HG03039 (cell line): ENCODE results near the gene CDX1.
"Not testable (repeated sequence)": the region's sequence is repeated elsewhere in the genome, so short reads cannot be mapped to it uniquely, and the experiment has no call there.

Experiments
- ATAC-seq: cut with Tn5 transposase; IDR thresholded peaks from one replicate; pipeline ENCODE4 v1.9.1; 2021; ENCODE audit warnings: mild to moderate bottlenecking, moderate library complexity; ENCODE audit not compliant: unreplicated experiment

CDX1 gene

DNA sequence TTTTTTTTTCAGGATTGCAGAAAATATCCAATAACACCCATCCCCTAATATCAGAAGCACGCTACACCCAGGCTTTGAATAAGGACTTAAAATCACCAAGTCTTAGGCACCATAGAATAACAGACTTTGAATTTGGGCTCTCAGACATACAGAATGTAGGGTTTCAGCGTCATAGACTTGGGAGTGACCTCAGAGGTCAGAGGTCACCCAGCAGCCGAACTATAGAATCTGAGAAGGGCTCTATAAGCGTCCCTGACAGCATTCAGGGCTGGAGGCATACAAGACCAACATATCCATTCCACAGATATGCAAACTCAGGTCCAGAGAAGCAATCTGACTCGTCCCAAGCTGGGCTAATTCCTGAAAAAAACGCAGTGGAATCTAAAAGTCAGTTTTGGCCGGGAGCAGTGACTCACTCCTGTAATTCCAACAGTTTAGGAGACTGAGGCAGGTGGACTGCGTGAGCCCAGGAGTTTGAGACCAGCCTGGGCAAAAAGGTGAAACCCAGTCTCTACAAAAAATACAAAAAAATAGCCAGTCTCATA, 58.0 kb downstream of the CDX1 start:
- no peak for ATAC-seq

DNA sequence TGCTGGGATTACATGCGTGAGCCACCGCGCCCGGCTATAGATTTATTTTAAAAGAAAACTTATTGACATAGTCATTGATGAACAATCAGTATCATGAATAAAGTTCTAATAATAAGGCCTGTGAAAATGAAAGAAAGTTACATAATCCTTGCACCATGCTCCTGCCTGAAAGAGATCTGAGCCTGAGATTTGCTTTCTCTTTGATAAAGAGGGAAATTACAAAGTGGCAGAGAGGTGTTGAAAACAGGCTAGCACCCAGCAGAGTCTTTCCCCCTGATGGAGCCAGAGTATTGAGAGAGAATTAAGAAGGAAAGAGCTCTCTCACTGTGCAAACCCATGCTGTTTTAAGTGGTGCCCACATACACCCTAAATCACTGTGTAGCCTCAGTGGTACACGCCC, 60.5 kb downstream of the CDX1 start:
- no peak for ATAC-seq

DNA sequence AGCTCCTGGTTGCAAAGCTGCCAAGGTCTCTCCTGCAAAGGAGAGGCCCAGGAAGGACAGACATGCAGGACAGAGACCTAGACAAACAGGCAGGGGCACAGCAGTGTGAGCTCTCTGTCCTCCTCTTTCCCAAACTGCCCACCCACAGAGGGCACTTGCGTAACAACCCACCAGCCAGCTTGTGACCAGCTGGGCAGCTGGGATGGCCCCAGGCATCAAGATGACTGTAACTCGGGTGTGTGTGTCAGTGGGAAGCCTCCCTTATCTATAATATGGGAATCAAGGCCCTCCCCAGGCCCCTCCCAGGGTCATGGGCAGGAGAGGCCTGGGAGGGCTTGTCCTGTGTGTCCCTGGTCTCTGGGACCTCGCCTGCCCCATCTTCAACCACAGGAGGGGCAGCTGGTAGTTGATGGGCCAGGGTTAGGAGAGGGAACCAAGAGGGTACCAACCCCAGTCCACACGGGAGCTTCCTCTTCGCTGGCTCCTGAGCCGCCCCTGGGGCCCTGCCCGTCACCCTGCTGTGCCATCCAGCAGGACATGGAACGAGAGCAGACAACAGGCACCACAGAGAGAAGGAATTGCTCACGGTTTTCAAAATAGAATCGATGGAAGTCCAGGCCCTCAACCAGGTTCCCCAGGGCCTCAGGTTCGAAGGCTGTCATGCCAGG, 61.2 kb downstream of the CDX1 start:
- ATAC-seq: no peak

DNA sequence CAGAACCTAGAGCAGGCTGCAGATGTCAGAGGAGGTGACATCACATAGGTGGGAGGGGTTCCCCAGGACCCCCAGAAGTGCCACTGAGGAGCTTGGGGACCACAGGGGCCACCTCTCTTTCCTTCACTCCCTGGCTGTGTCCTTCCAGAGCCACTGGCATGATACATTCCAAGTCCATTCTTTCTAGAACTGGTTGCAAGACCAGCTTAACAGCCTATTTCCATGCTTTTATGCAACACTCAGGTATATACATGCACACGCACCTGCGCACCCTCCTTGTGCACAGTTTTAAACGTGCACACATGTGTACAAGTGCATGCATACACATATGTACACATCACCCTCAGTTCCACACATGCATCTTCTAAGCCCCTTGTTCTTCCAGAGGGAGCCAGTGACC, 63.0 kb downstream of the CDX1 start:
- no peak for ATAC-seq

GRCh38 chr5:150230842-150231241, 64.3 kb downstream of the CDX1 start:
- ATAC-seq: no peak

- ATAC-seq: not testable (repeated sequence)
Measured at GRCh38 chr5:150233706-150234105, 67.1 kb downstream of the CDX1 start.
